ENCODE results near the gene SYNE3. TPM values are rescaled to one million over a fixed set of nuclear protein-coding genes. Genes with fewer than 3 reads are reported as not detected.

The SYNE3 gene
- total RNA-seq, 5 donors from 2014 or later (not counting 1 experiment from before 2014, with no cell fraction given) = 55.6 to 92.3 (median 77.8) TPM

DNA sequence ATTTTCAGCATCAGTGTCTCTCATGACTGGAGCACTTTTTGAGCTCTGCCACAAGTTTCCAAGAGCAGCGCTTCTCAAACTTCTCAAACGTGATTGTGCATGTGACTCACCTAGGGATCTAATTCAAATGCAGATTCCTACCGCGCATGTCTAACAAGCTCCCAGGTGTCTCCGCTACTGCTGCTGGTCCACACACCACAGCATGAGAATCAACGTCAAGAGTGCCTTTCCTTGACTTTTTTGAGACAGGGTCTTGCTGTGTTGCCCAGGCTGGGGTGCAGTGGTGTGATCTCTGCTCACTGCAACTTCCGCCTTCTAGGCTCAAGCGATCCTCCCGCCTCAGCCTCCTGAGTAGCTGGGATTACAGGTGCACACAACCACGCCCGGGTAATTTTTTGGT, 40.8 kb upstream of the SYNE3 start:
- DNase-seq (no peak), ATAC-seq (replicated peaks in 1 of 4) (no peak)
- Histone ChIP-seq H3K4me3 (ENCODE audit: control insufficient read depth in 1 of 2, extremely low read depth in 1 of 2, low read length in 1 of 2) (no peak overlapping the region), H3K36me3 (ENCODE audit: control insufficient read depth in 2 of 2, extremely low read depth in 1 of 2, insufficient read depth in 1 of 2, low read length in 1 of 2) (no peaks in the 10 kb centered on the region), H3K27me3 (replicated peaks in 1 of 2; ENCODE audit: control insufficient read depth in 2 of 2, extremely low read depth in 1 of 2, insufficient read depth in 2 of 2, low read length in 1 of 2) (peaks cover 0 to 7% of the 10 kb centered on the region in 2 experiments), H3K4me1 (ENCODE audit: control insufficient read depth in 1 of 2, extremely low read depth in 1 of 2, insufficient read depth in 2 of 2, low read length in 2 of 2) (peaks cover 0 to 4% of the 10 kb centered on the region in 2 experiments), H3K9me3 (no peaks in the 10 kb centered on the region), H3K27ac (ENCODE audit: low read length) (no peak overlapping the region)
- Mint-ChIP-seq H3K4me1 (peaks cover 4 to 6% (median 6%) of the 10 kb centered on the region in 3 donors), H3K9me3 (no peaks in the 10 kb centered on the region), H3K27me3 (peaks cover 0 to 4% of the 10 kb centered on the region in 2 donors), H3K36me3 (no peaks in the 10 kb centered on the region), H3K4me3 (no peak overlapping the region), H3K27ac (no peak overlapping the region)
- POLR2A ChIA-PET = no interaction called here
- CTCF ChIA-PET = interaction anchor here in 1 of 2 donors (0.6 kb wide), 1 partner anchor 40 kb away, joined by 6 read pairs; no protein-coding TSS in a partner anchor
- WGBS (ENCODE audit: insufficient coverage) = 92% methylated on average over 9 of the region's 11 CpGs

- Histone ChIP-seq H3K27ac (ENCODE audit: low read length) (no peak overlapping the region), H3K4me1 (ENCODE audit: control insufficient read depth in 1 of 2, extremely low read depth in 1 of 2, insufficient read depth in 2 of 2, low read length in 2 of 2) (no peaks in the 10 kb centered on the region), H3K4me3 (ENCODE audit: control insufficient read depth in 1 of 2, extremely low read depth in 1 of 2, low read length in 1 of 2) (no peak overlapping the region), H3K9me3 (no peaks in the 10 kb centered on the region), H3K27me3 (replicated peaks in 1 of 2; ENCODE audit: control insufficient read depth in 2 of 2, extremely low read depth in 1 of 2, insufficient read depth in 2 of 2, low read length in 1 of 2) (no peaks in the 10 kb centered on the region), H3K36me3 (ENCODE audit: control insufficient read depth in 2 of 2, extremely low read depth in 1 of 2, insufficient read depth in 1 of 2, low read length in 1 of 2) (no peaks in the 10 kb centered on the region)
- CTCF ChIA-PET = interaction anchor here in 1 of 2 donors (0.7 kb wide), 1 partner anchor 113 kb away, joined by 3 read pairs; no protein-coding TSS in a partner anchor
- H3K9me3 Mint-ChIP-seq = no peaks in the 10 kb centered on the region
- H3K27ac Mint-ChIP-seq = no peak overlapping the region
- 90% methylated on average over 7 of the region's 10 CpGs for WGBS (ENCODE audit: insufficient coverage)
- POLR2A ChIA-PET = no interaction called here
- no peak for DNase-seq
- no peak overlapping the region for H3K4me3 Mint-ChIP-seq
- no peaks in the 10 kb centered on the region for H3K4me1 Mint-ChIP-seq
- no peaks in the 10 kb centered on the region for H3K27me3 Mint-ChIP-seq
- H3K36me3 Mint-ChIP-seq = peaks cover 4% of the 10 kb centered on the region
- ATAC-seq (replicated peaks in 1 of 4) = no peak
Observed at GRCh38 chr14:95555053-95555452, 38.6 kb upstream of the SYNE3 start.

DNA sequence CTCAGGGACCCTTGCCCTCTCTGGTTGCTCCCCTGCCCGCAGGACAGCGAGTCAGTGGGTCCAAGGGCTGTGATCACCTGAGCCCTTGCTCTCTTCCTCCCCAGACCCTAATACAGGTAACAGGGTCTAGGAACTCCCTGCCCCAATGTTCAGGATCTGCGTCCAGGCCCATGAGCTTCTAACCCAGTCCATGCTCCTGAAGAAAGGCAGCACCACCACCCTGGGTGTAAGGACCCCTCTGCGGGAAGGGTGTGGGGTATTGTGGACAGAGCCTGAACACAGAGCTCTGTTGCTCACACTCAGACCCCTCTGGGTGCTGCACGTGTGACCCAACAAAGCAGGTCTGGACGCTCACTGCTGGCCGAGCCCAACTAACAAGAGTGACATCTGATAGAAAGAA, 36.7 kb upstream of the SYNE3 start:
- 95% methylated on average over 4 of the region's 7 CpGs for WGBS (ENCODE audit: insufficient coverage)
- ATAC-seq (replicated peaks in 1 of 4) (no peak), DNase-seq (no peak)
- H3K4me1 Mint-ChIP-seq = no peaks in the 10 kb centered on the region
- Histone ChIP-seq H3K4me3 (ENCODE audit: control insufficient read depth in 1 of 2, extremely low read depth in 1 of 2, low read length in 1 of 2) (no peak overlapping the region), H3K9me3 (no peaks in the 10 kb centered on the region), H3K27ac (ENCODE audit: low read length) (no peak overlapping the region), H3K4me1 (ENCODE audit: control insufficient read depth in 1 of 2, extremely low read depth in 1 of 2, insufficient read depth in 2 of 2, low read length in 2 of 2) (no peaks in the 10 kb centered on the region), H3K36me3 (ENCODE audit: control insufficient read depth in 2 of 2, extremely low read depth in 1 of 2, insufficient read depth in 1 of 2, low read length in 1 of 2) (no peaks in the 10 kb centered on the region), H3K27me3 (replicated peaks in 1 of 2; ENCODE audit: control insufficient read depth in 2 of 2, extremely low read depth in 1 of 2, insufficient read depth in 2 of 2, low read length in 1 of 2) (no peaks in the 10 kb centered on the region)
- H3K27ac Mint-ChIP-seq = no peak overlapping the region
- no peaks in the 10 kb centered on the region for H3K9me3 Mint-ChIP-seq
- no peaks in the 10 kb centered on the region for H3K27me3 Mint-ChIP-seq
- peaks cover 10% of the 10 kb centered on the region for H3K36me3 Mint-ChIP-seq
- ChIA-PET CTCF (interaction anchor here in 1 of 2 donors (0.5 kb wide), 1 partner anchor 333 kb away, joined by 4 read pairs; no protein-coding TSS in a partner anchor), POLR2A (no interaction called here)
- no peak overlapping the region for H3K4me3 Mint-ChIP-seq

DNA sequence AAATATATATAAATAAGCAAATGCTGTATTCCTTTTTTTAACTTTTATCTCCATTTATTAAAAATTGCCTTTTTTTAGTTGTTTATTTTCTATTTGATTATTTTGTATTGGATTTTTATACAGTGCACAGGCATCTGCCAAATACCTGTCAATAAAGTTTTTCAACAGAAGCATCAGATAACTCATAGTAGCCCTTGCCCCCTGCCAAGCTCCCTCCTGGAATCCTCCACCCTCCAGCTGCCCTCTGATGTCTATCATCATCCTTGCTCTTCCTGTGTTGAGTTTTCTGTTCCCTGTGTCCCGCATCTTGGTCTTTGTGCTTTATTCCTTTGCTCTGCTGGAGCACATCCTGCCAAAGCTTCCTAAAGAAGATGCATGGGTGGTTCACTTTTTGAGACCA, 35.0 kb upstream of the SYNE3 start:
- ChIA-PET POLR2A (no interaction called here), CTCF (no interaction called here)
- H3K27me3 Mint-ChIP-seq = no peaks in the 10 kb centered on the region
- no peak overlapping the region for H3K27ac Mint-ChIP-seq
- no peak overlapping the region for H3K4me3 Mint-ChIP-seq
- H3K4me1 ChIP-seq (ENCODE audit: control insufficient read depth in 1 of 2, extremely low read depth in 1 of 2, insufficient read depth in 2 of 2, low read length in 2 of 2) = no peaks in the 10 kb centered on the region
- peaks cover 0 to 2% (median 0%) of the 10 kb centered on the region in 3 donors for H3K4me1 Mint-ChIP-seq
- no peaks in the 10 kb centered on the region for H3K36me3 ChIP-seq (ENCODE audit: control insufficient read depth in 2 of 2, extremely low read depth in 1 of 2, insufficient read depth in 1 of 2, low read length in 1 of 2)
- no peaks in the 10 kb centered on the region for H3K9me3 Mint-ChIP-seq
- no peak overlapping the region for H3K27ac ChIP-seq (ENCODE audit: low read length)
- peaks cover 13% of the 10 kb centered on the region for H3K36me3 Mint-ChIP-seq
- no peaks in the 10 kb centered on the region for H3K27me3 ChIP-seq (replicated peaks in 1 of 2; ENCODE audit: control insufficient read depth in 2 of 2, extremely low read depth in 1 of 2, insufficient read depth in 2 of 2, low read length in 1 of 2)
- no peak overlapping the region for H3K4me3 ChIP-seq (ENCODE audit: control insufficient read depth in 1 of 2, extremely low read depth in 1 of 2, low read length in 1 of 2)
- no peak for ATAC-seq (replicated peaks in 1 of 4)
- 100% methylated on average over 1 of the region's 1 CpG for WGBS (ENCODE audit: insufficient coverage)
- H3K9me3 ChIP-seq = no peaks in the 10 kb centered on the region
- DNase-seq = no peak

DNA sequence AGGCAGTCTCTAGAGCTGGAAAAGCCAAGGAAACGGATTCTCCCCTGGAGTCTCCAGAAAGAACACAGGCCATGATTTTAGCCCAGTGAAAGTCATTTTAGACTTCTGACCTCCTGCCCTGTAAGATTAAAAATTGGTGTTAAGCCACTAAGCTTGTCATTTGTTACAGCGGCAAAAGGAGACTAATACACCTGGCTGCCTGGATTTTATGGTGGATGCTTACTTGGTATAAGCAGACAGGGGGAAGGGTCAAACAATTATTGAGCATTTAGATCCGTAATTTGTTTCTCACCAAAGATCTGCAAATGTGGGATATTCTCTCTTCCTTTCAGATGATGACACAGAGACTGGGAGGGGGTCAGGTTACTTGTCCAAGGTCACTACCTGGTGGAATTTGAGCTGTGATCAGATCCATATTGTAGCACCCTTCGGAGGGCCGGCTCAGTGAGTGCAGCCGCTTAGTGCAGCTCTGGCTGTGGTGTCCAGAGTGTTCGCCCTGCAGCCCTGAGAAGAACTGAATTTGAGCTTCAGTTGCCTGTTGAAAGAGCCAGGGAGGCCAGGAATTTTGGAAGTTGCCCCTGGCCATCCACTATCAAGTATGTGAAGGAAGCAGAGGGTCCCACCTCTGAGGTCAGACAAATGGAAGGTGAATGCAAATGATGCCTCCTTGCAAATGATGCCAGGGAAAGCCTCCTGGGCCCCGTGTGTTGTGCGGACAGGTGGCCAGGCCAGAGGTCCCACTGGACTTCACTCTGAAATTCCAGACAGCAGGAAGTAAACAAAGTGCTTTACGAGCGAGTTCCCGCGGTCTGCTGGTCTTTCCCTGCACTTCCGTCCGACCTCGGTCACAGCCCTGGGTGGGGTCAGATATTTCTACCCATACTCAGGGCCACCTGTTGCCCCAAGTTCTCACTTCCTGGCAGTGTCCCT, 33.5 kb upstream of the SYNE3 start:
- Mint-ChIP-seq H3K9me3 (no peaks in the 10 kb centered on the region), H3K27ac (no peak overlapping the region), H3K27me3 (no peaks in the 10 kb centered on the region), H3K4me3 (no peak overlapping the region), H3K4me1 (peaks cover 0 to 6% (median 0%) of the 10 kb centered on the region in 3 donors), H3K36me3 (peaks cover 16% of the 10 kb centered on the region)
- ATAC-seq (replicated peaks in 1 of 4) (no peak), DNase-seq (no peak)
- CTCF ChIA-PET = interaction anchor here in 1 of 2 donors (0.5 to 0.6 kb wide), 2 partner anchors 16 to 24 kb away, joined by 3 to 8 read pairs; no protein-coding TSS in a partner anchor
- Histone ChIP-seq H3K9me3 (no peaks in the 10 kb centered on the region), H3K36me3 (ENCODE audit: control insufficient read depth in 2 of 2, extremely low read depth in 1 of 2, insufficient read depth in 1 of 2, low read length in 1 of 2) (peaks cover 0 to under 1% of the 10 kb centered on the region in 2 donors), H3K4me3 (ENCODE audit: control insufficient read depth in 1 of 2, extremely low read depth in 1 of 2, low read length in 1 of 2) (no peak overlapping the region), H3K27me3 (replicated peaks in 1 of 2; ENCODE audit: control insufficient read depth in 2 of 2, extremely low read depth in 1 of 2, insufficient read depth in 2 of 2, low read length in 1 of 2) (no peaks in the 10 kb centered on the region), H3K27ac (ENCODE audit: low read length) (no peak overlapping the region), H3K4me1 (ENCODE audit: control insufficient read depth in 1 of 2, extremely low read depth in 1 of 2, insufficient read depth in 2 of 2, low read length in 2 of 2) (no peaks in the 10 kb centered on the region)
- POLR2A ChIA-PET = interaction anchor here in 1 of 2 donors (0.7 kb wide), 1 partner anchor 184 kb away, joined by 6 read pairs; no protein-coding TSS in a partner anchor
- 91% methylated on average over 14 of the region's 16 CpGs for WGBS (ENCODE audit: insufficient coverage)

DNA sequence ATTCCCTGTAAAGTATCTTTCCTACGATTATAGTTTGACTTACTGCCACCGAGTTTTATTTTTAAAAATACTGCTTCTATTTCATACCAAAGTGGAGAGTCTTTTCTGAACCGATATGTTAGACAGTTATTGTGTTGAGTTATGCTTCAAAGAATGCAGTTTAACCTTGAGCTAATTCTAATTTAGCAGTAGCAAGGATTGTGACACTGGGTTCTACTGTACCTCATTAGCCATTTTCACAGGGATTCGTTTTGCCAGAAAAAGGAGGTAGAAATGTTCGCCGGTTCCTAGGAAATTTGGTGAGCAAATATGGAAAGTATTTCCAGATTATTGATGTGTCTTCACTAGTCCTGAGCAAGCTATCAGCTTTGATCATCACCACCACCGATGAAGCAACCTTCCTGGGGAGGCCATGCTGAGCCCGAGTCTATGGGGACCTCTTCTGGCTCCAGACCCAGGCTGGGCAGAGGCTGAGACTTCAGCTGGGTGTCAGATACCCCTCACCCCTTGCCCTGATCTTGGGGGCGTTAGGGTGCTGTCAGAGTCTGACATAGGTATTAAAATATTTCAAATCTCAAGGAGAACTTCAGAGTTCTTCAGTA, 32.0 kb upstream of the SYNE3 start:
- no peak overlapping the region for H3K27ac ChIP-seq (ENCODE audit: low read length)
- H3K4me1 Mint-ChIP-seq = peaks cover 0 to 6% (median 0%) of the 10 kb centered on the region in 3 donors
- peaks cover 23% of the 10 kb centered on the region for H3K36me3 Mint-ChIP-seq
- H3K9me3 ChIP-seq = no peaks in the 10 kb centered on the region
- no peak for ATAC-seq (replicated peaks in 1 of 4)
- no peak overlapping the region for H3K4me3 ChIP-seq (ENCODE audit: control insufficient read depth in 1 of 2, extremely low read depth in 1 of 2, low read length in 1 of 2)
- no peaks in the 10 kb centered on the region for H3K4me1 ChIP-seq (ENCODE audit: control insufficient read depth in 1 of 2, extremely low read depth in 1 of 2, insufficient read depth in 2 of 2, low read length in 2 of 2)
- ChIA-PET POLR2A (no interaction called here), CTCF (no interaction called here)
- no peaks in the 10 kb centered on the region for H3K9me3 Mint-ChIP-seq
- H3K4me3 Mint-ChIP-seq = no peak overlapping the region
- DNase-seq = no peak
- WGBS (ENCODE audit: insufficient coverage) = no CpG with 5 or more reads among the region's 9 CpGs
- no peak overlapping the region for H3K27ac Mint-ChIP-seq
- H3K27me3 Mint-ChIP-seq = no peaks in the 10 kb centered on the region
- no peaks in the 10 kb centered on the region for H3K27me3 ChIP-seq (replicated peaks in 1 of 2; ENCODE audit: control insufficient read depth in 2 of 2, extremely low read depth in 1 of 2, insufficient read depth in 2 of 2, low read length in 1 of 2)
- H3K36me3 ChIP-seq (ENCODE audit: control insufficient read depth in 2 of 2, extremely low read depth in 1 of 2, insufficient read depth in 1 of 2, low read length in 1 of 2) = peaks cover 0 to 7% of the 10 kb centered on the region in 2 donors
